KBM-7 (cell line): ENCODE data around the gene LAMA3.

Source experiments
- DNase-seq: peaks from one replicate; pipeline ENCODE4 v3.0.0-alpha.2; 2015
- in situ Hi-C: fragments of 300-500 bp; cut with MboI; formaldehyde crosslinking; loops from 2 replicates; pipeline ENCODE4 v1.14.3; 2020; ENCODE audit warnings: low sequenced_read_pairs, low pct_unique_long_range_greater_than_20kb, mixed read lengths

LAMA3 gene

GRCh38 chr18:23832911-23833310 lies 143.7 kb downstream of the LAMA3 start:
- in situ Hi-C loops: no loop called here
- DNase-seq: no peak

- in situ Hi-C loops: no loop called here
- no peak for DNase-seq
Observed at GRCh38 chr18:23833714-23834113, 144.5 kb downstream of the LAMA3 start.

GRCh38 chr18:23835091-23835490 lies 145.8 kb downstream of the LAMA3 start:
- in situ Hi-C loops: no loop called here
- DNase-seq: no peak

GRCh38 chr18:23835506-23835905 lies 146.3 kb downstream of the LAMA3 start:
- peak; percentile 65 for DNase-seq
- in situ Hi-C loops: no loop called here

GRCh38 chr18:23837591-23837990 lies 148.3 kb downstream of the LAMA3 start:
- in situ Hi-C loops: no loop called here
- no peak for DNase-seq

- in situ Hi-C loops: no loop called here
- no peak for DNase-seq
Observed at GRCh38 chr18:23838233-23838632, 149.0 kb downstream of the LAMA3 start.

GRCh38 chr18:23838801-23839366 lies 149.6 kb downstream of the LAMA3 start:
- in situ Hi-C loops: no loop called here
- no peak for DNase-seq

- no peak for DNase-seq
- in situ Hi-C loops: no loop called here
Observed at GRCh38 chr18:23842305-23842704, 153.1 kb downstream of the LAMA3 start.

GRCh38 chr18:23844991-23845680 lies 155.9 kb downstream of the LAMA3 start:
- in situ Hi-C loops: no loop called here
- DNase-seq: no peak

GRCh38 chr18:23845988-23846630 lies 156.9 kb downstream of the LAMA3 start:
- in situ Hi-C loops: no loop called here
- no peak for DNase-seq

- in situ Hi-C loops: no loop called here
- DNase-seq: no peak
Observed at GRCh38 chr18:23847321-23847986, 158.2 kb downstream of the LAMA3 start.

GRCh38 chr18:23849141-23849540 lies 159.9 kb downstream of the LAMA3 start:
- in situ Hi-C loops: no loop called here
- no peak for DNase-seq

- in situ Hi-C loops: no loop called here
Observed at GRCh38 chr18:23850215-23850614, 161.0 kb downstream of the LAMA3 start.

GRCh38 chr18:23851470-23852002 lies 162.3 kb downstream of the LAMA3 start:
- in situ Hi-C loops: no loop called here
- DNase-seq: no peak

More at GRCh38 chr18:23850215-23850614, 161.0 kb downstream of the LAMA3 start:
- DNase-seq: no peak

GRCh38 chr18:23852236-23853045 lies 163.2 kb downstream of the LAMA3 start:
- DNase-seq: no peak

GRCh38 chr18:23853448-23854195 lies 164.4 kb downstream of the LAMA3 start:
- in situ Hi-C loops: no loop called here
- peak; percentile 26 for DNase-seq

More at GRCh38 chr18:23852236-23853045, 163.2 kb downstream of the LAMA3 start:
- in situ Hi-C loops: no loop called here

- no peak for DNase-seq
- in situ Hi-C loops: no loop called here
Observed at GRCh38 chr18:23855721-23856120, 166.5 kb downstream of the LAMA3 start.

GRCh38 chr18:23856466-23857163 lies 167.4 kb downstream of the LAMA3 start:
- in situ Hi-C loops: no loop called here
- no peak for DNase-seq
